ENCODE results near the gene TRIM62. TPM values are rescaled to one million over a fixed set of nuclear protein-coding genes. Genes with fewer than 3 reads are reported as not detected.

The TRIM62 gene
- total RNA-seq, 1 donor from 2014 or later, result 4.5 TPM

DNA sequence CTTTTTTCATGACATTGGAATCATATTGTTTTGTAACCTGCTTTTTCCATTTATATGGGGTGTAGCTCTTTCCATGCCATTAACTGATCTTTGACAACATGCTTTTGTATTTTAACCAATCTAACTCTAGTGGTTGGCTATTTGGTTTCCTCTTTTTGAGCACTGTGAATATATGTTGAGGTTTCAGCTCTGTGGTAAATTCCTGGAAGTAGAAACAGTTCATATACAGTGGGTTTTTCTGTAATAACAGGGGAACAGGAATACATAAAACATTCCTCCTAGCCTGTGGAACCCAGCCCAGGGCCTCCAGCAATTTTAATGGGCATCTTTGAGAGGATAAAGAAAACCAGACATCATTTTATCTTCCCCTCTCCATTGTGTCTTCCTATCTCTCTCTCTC is 83.5 kb downstream of the TRIM62 start:
- Histone ChIP-seq H3K36me3 (no peaks in the 10 kb centered on the region), H3K9me3 (no peaks in the 10 kb centered on the region), H3K4me3 (no peak overlapping the region), H3K4me1 (peaks cover 11% of the 10 kb centered on the region), H3K27ac (peak overlapping the region; percentile 42), H3K27me3 (no peaks in the 10 kb centered on the region)
- no peak for TF ChIP-seq CTCF (IDR thresholded peaks at IDR 0.05)
- intact Hi-C loops (cut with DNase I), result no loop called here
- no peak for ATAC-seq
- no peak for DNase-seq

GRCh38 chr1:33097762-33098161 is 84.1 kb downstream of the TRIM62 start:
- Histone ChIP-seq H3K27me3 (no peaks in the 10 kb centered on the region), H3K36me3 (no peaks in the 10 kb centered on the region), H3K4me1 (peaks cover 11% of the 10 kb centered on the region), H3K9me3 (no peaks in the 10 kb centered on the region), H3K27ac (no peak overlapping the region), H3K4me3 (no peak overlapping the region)
- ATAC-seq (no peak), DNase-seq (no peak)
- intact Hi-C loops (cut with DNase I), result no loop called here
- TF ChIP-seq CTCF (IDR thresholded peaks at IDR 0.05), result no peak

DNA sequence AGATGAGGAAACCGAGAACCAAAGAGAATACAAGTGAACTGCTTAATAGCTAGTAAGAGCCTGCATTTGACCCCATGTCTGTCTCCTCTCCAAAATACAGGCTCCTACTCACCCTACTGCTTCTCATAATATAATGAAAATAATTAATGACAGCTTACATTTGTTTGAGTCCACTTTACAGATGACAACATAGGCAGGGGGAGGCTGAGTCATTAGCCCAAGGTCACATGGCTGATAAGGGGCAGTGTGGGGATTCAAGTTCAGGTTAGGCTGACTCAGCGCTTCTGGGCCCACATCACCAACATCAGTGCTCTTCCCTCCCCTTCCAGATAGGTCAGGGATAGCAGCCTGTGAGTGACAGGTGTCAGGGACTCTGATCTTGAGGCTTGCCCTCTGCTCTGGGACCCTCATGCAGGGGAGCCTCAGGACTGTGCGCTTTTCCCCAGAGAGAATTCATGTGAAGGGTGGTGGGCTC is 84.7 kb downstream of the TRIM62 start:
- intact Hi-C loops (cut with DNase I), result no loop called here

GRCh38 chr1:33096363-33097005 is 85.4 kb downstream of the TRIM62 start:
- ATAC-seq, result no peak
- no peaks in the 10 kb centered on the region for H3K36me3 ChIP-seq
- no peak for DNase-seq
- peaks cover 11% of the 10 kb centered on the region for H3K4me1 ChIP-seq
- H3K9me3 ChIP-seq, result no peaks in the 10 kb centered on the region
- TF ChIP-seq CTCF (IDR thresholded peaks at IDR 0.05), result no peak
- no peaks in the 10 kb centered on the region for H3K27me3 ChIP-seq
- intact Hi-C loops (cut with DNase I), result no loop called here
- H3K4me3 ChIP-seq, result no peak overlapping the region
- no peak overlapping the region for H3K27ac ChIP-seq

More for the DNA sequence above, 84.7 kb downstream of the TRIM62 start:
- Histone ChIP-seq H3K36me3 (no peaks in the 10 kb centered on the region), H3K27ac (no peak overlapping the region), H3K4me3 (no peak overlapping the region), H3K4me1 (peaks cover 11% of the 10 kb centered on the region), H3K9me3 (no peaks in the 10 kb centered on the region), H3K27me3 (no peaks in the 10 kb centered on the region)
- TF ChIP-seq CTCF (IDR thresholded peaks at IDR 0.05), result no peak
- no peak for ATAC-seq
- no peak for DNase-seq

Other genes starting within 250 kb of the TRIM62 start
- gene RNF19B, start 217.2 kb downstream of the TRIM62 start, total RNA-seq, result 34.3 TPM
- gene AK2, start 145.2 kb downstream of the TRIM62 start, total RNA-seq, result 106 TPM
- gene AZIN2, start 100.9 kb downstream of the TRIM62 start, total RNA-seq, result 2.3 TPM
- 31.8 TPM for gene ZNF362, start 74.4 kb upstream of the TRIM62 start, total RNA-seq
- not detected for gene A3GALT2, start 139.1 kb upstream of the TRIM62 start, total RNA-seq
- gene PHC2, start 249.1 kb upstream of the TRIM62 start, total RNA-seq, result 124 TPM